ENCODE results near the gene CFHR2. TPM values are rescaled to one million over a fixed set of nuclear protein-coding genes. Genes with fewer than 3 reads are reported as not detected.

Gene CFHR2
- total RNA-seq, result not detected in 2 replicates

DNA sequence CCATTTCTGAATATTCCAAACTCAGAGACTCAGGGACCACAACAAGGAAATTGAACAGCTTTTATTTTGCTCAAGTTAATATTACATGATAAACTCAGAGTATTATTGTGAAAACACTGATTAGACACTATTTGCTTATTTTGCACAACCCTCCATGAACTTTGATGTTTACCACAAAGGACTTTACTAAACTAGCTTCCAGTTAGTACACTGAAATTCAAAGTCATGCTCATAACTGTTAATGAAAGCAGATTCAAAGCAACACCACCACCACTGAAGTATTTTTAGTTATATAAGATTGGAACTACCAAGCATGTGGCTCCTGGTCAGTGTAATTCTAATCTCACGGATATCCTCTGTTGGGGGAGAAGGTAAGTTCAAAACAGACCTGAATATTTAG lies at the start of gene CFHR2:
Gene CFHR2 (plus strand): TSS at position 171 of the 400 bp plus-strand sequence. CDS start 143 bp downstream, at position 314.

DNA sequence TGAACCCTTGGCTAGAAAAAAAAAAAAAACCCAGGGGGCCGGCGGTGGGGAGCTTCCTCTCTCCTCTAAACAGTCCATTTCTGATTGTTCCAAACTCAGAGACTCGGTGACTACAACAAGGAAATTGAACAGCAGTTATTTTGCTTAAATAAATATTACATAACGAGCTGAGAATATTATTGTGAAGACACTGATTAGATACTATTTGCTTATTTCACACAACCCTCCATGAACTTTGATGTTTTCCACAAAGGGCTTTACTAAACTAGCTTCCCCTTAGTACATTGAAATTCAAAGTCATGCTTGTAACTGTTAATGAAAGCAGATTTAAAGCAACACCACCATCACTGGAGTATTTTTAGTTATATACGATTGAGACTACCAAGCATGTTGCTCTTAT lies 33.7 kb downstream of the CFHR2 start, which contains the start of gene CFHR5:
Gene CFHR5 (plus strand): TSS at position 279 of the 400 bp plus-strand sequence. CDS start 109 bp downstream, at position 388.

Other genes starting within 250 kb of the CFHR2 start
- not detected in 2 replicates for gene CFHR3, start 168.9 kb upstream of the CFHR2 start, total RNA-seq
- not detected in 2 replicates for gene CFHR1, start 124.0 kb upstream of the CFHR2 start, total RNA-seq
- gene CFHR4, start 55.7 kb upstream of the CFHR2 start, total RNA-seq, result not detected in 2 replicates
- not detected in 2 replicates for gene CFHR5, start 33.8 kb downstream of the CFHR2 start, total RNA-seq
- not detected in 2 replicates for gene F13B, start 123.5 kb downstream of the CFHR2 start, total RNA-seq
- 1.1 and 2.2 TPM in 2 replicates for gene ASPM, start 202.9 kb downstream of the CFHR2 start, total RNA-seq